ENCODE results near the gene ONECUT1. TPM values are rescaled to one million over a fixed set of nuclear protein-coding genes. Genes with fewer than 3 reads are reported as not detected.

Gene ONECUT1
- total and polyA plus RNA-seq, 2 donors (not counting 3 experiments of a cell fraction or from before 2014, with no cell fraction given) = not detected

- H3K27ac ChIP-seq (ENCODE audit: insufficient read depth, low read depth, low read length) = no peak overlapping the region
- peak; percentile 57 for DNase-seq (ENCODE audit: low read depth, low spot score)
- peaks cover 45 to 77% of the 10 kb centered on the region in 2 experiments for H3K27me3 ChIP-seq (ENCODE audit: control insufficient read depth in 2 of 2, insufficient read depth in 2 of 2, low read length in 2 of 2)
Measured at GRCh38 chr15:52780172-52780980, 9.8 kb downstream of the ONECUT1 start.

More at GRCh38 chr15:52780172-52780980, 9.8 kb downstream of the ONECUT1 start:
- H3K4me3 ChIP-seq (replicated peaks in 1 of 3; ENCODE audit: insufficient read depth in 1 of 3, low read depth in 1 of 3, low read length in 3 of 3) = no peak overlapping the region
- peak; percentile 97 for FAIRE-seq
- BruUV-seq (replicated peaks) = no TSS peak
- peak; percentile 76 to 96 for TF ChIP-seq CTCF (IDR thresholded peaks at IDR 0.05; ENCODE audit: extremely low read depth in 1 of 2, insufficient read depth in 1 of 2, low read depth in 1 of 2, low read length in 2 of 2)
- TF ChIP-seq FOS (IDR thresholded peaks at IDR 0.05; ENCODE audit: borderline replicate concordance, insufficient read depth, low read length) = no peak
- H3K4me2 ChIP-seq (ENCODE audit: insufficient read depth, low read length) = peak overlapping the region; percentile 0
- H3K79me2 ChIP-seq (ENCODE audit: control insufficient read depth, insufficient read depth, low read length) = no peaks in the 10 kb centered on the region
- H3K9me3 ChIP-seq (replicated peaks; ENCODE audit: control insufficient read depth, insufficient read depth, low read length) = no peaks in the 10 kb centered on the region
- H2AFZ ChIP-seq (ENCODE audit: low read depth, low read length) = no peak overlapping the region
- ChIA-PET CTCF (no interaction called here), POLR2A (no interaction called here)
- intact Hi-C loops (cut with micrococcal nuclease) (loop anchor here (1.0 to 5.0 kb wide), 3 partner anchors 417 to 937 kb away; no protein-coding TSS in a partner anchor), dilution Hi-C loops (cut with MboI; ENCODE audit: extremely low pct_ligation_motif_present, low sequenced_read_pairs) (no loop called here)
- H4K20me1 ChIP-seq (replicated peaks; ENCODE audit: control insufficient read depth, extremely low read depth, insufficient read depth, low read length) = no peaks in the 10 kb centered on the region
- peaks cover 5% of the 10 kb centered on the region for H3K4me1 ChIP-seq (ENCODE audit: control insufficient read depth, extremely low read depth, insufficient read depth, low read length)
- H3K36me3 ChIP-seq (ENCODE audit: control insufficient read depth in 2 of 2, extremely low read depth in 1 of 2, insufficient read depth in 2 of 2, low read length in 2 of 2) = no peaks in the 10 kb centered on the region
- no peaks in the 10 kb centered on the region for H3K9me1 ChIP-seq (replicated peaks; ENCODE audit: control insufficient read depth, extremely low read depth, insufficient read depth, low read length)
- H3K9ac ChIP-seq (replicated peaks; ENCODE audit: extremely low read depth, insufficient read depth, low read length) = no peak overlapping the region

Data from endothelial cell of umbilical vein (primary cell).